Posterior vena cava (tissue), 2 donors: Measurements from ENCODE around the gene KIFC1. TPM values are rescaled to one million over a fixed set of nuclear protein-coding genes. Genes with fewer than 3 reads are reported as not detected.

Experiments
- DNase-seq: peaks from one replicate; pipeline ENCODE4 v3.0.0-alpha.2; 2020; ENCODE audit warnings: low spot score
- intact Hi-C, 2 donors: fragments of 100-400 bp; cut with DNase I; formaldehyde crosslinking; loops; one replicate each; pipeline versions ENCODE4 v1.14.1 to v1.14.2; 2022 to 2023
- total RNA-seq, 2 donors: library from RNA; stranded (reverse); fragmentation: NEBNext Ultra II Directional; extraction: Animal tissue kit (Norgen Biotek cat#: 25700); gene quantifications; one replicate each; pipeline ENCODE4 v1.2.1, GENCODE V29; 2021
- donor health status: DM: yes; HTN: yes; CAD: no.
- donor health status: DM: yes; HTN: yes; CAD: no.

The KIFC1 gene
- total RNA-seq, 2 donors from 2014 or later, result 0.29 to 1.0 TPM

GRCh38 chr6:33406126-33406525, 14.5 kb downstream of the KIFC1 start:
- no peak for DNase-seq

GRCh38 chr6:33407132-33407718, 15.6 kb downstream of the KIFC1 start:
- DNase-seq, result no peak
- intact Hi-C loops, result no loop called here

More at GRCh38 chr6:33406126-33406525, 14.5 kb downstream of the KIFC1 start:
- intact Hi-C loops, result no loop called here

GRCh38 chr6:33410050-33410710, 18.6 kb downstream of the KIFC1 start:
- intact Hi-C loops, result no loop called here
- DNase-seq, result peak; percentile 99

- intact Hi-C loops, result no loop called here
- DNase-seq, result no peak
Observed at GRCh38 chr6:33410711-33411631, 19.3 kb downstream of the KIFC1 start, which contains the start of gene PHF1. PHF1 (plus strand) TSS chr6:33411014; CDS start chr6:33412264, 1,250 bp downstream.

- intact Hi-C loops, result no loop called here
- no peak for DNase-seq
Observed at GRCh38 chr6:33411632-33412005, 20.0 kb downstream of the KIFC1 start.

- intact Hi-C loops, result no loop called here
- no peak for DNase-seq
Observed at GRCh38 chr6:33412140-33413009, 20.8 kb downstream of the KIFC1 start.

GRCh38 chr6:33413241-33414120, 21.9 kb downstream of the KIFC1 start:
- no peak for DNase-seq
- intact Hi-C loops, result no loop called here

GRCh38 chr6:33414592-33415271, 23.1 kb downstream of the KIFC1 start:
- intact Hi-C loops, result no loop called here
- DNase-seq, result no peak

GRCh38 chr6:33415831-33416230, 24.2 kb downstream of the KIFC1 start:
- DNase-seq, result no peak
- intact Hi-C loops, result no loop called here

- intact Hi-C loops, result no loop called here
- DNase-seq, result no peak
Observed at GRCh38 chr6:33416386-33417127, 24.9 kb downstream of the KIFC1 start.

- intact Hi-C loops, result no loop called here
- no peak for DNase-seq
Observed at GRCh38 chr6:33417128-33417902, 25.7 kb downstream of the KIFC1 start.

GRCh38 chr6:33417903-33418689, 26.5 kb downstream of the KIFC1 start, which contains the start of gene CUTA:
CUTA (minus strand) TSS chr6:33418107; CDS start chr6:33418000, 107 bp downstream.
- peak; percentile 100 for DNase-seq
- intact Hi-C loops, result no loop called here

- DNase-seq, result peak; percentile 25
- intact Hi-C loops, result no loop called here
Observed at GRCh38 chr6:33418690-33419291, 27.2 kb downstream of the KIFC1 start.

GRCh38 chr6:33419580-33420490, 28.2 kb downstream of the KIFC1 start, which contains the start of gene SYNGAP1:
SYNGAP1 (plus strand) TSS chr6:33420065; CDS start chr6:33420265, 200 bp downstream.
- intact Hi-C loops, result no loop called here
- DNase-seq, result peak; percentile 89
